GM19463 (cell line): Measurements from ENCODE around the gene COX4I2.

Experiments
- ATAC-seq: cut with Tn5 transposase; IDR thresholded peaks from one replicate; pipeline ENCODE4 v1.9.1; 2021; ENCODE audit warnings: mild to moderate bottlenecking, moderate library complexity; ENCODE audit not compliant: unreplicated experiment

Gene COX4I2

GRCh38 chr20:31693402-31693801 is 55.7 kb downstream of the COX4I2 start:
- no peak for ATAC-seq

GRCh38 chr20:31693987-31694661 is 56.4 kb downstream of the COX4I2 start:
- ATAC-seq: no peak
